ENCODE results near the gene COL9A3. TPM values are rescaled to one million over a fixed set of nuclear protein-coding genes. Genes with fewer than 3 reads are reported as not detected.

The COL9A3 gene
- total RNA-seq, 4 donors from 2014 or later: 8.8 to 29.9 (median 14.3) TPM

GRCh38 chr20:62811320-62811719 is 5.5 kb upstream of the COL9A3 start:
- peaks cover 0 to 79% of the 10 kb centered on the region in 2 donors for H3K36me3 ChIP-seq
- TF ChIP-seq POLR2A (IDR thresholded peaks at IDR 0.05) (no peak), EP300 (IDR thresholded peaks at IDR 0.05) (no peak), CTCF (IDR thresholded peaks at IDR 0.05) (no peak), POLR2AphosphoS5 (IDR thresholded peaks at IDR 0.05) (no peak)

GRCh38 chr20:62811720-62812119 is 5.1 kb upstream of the COL9A3 start:
- ATAC-seq: no peak
- WGBS, 2 donors (ENCODE audit: low coverage in 1 of 2): 60% methylated on average over 1 of the region's 10 CpGs; no CpG with 5 or more reads in 1 of the 2 donors
- no peak for TF ChIP-seq CTCF (IDR thresholded peaks at IDR 0.05)
- H3K4me3 ChIP-seq: no peak overlapping the region
- no peak overlapping the region for H3K27ac ChIP-seq
- H3K9me3 ChIP-seq: no peaks in the 10 kb centered on the region
- H3K4me1 ChIP-seq: peaks cover 0 to 42% (median 30%) of the 10 kb centered on the region in 3 donors
- peaks cover 26% of the 10 kb centered on the region for H3K27me3 ChIP-seq
- peaks cover 0 to 75% of the 10 kb centered on the region in 2 donors for H3K36me3 ChIP-seq

More at GRCh38 chr20:62811320-62811719, 5.5 kb upstream of the COL9A3 start:
- Histone ChIP-seq H3K27ac (no peak overlapping the region), H3K27me3 (peaks cover 22% of the 10 kb centered on the region), H3K4me1 (peaks cover 0 to 42% (median 31%) of the 10 kb centered on the region in 3 donors), H3K9me3 (no peaks in the 10 kb centered on the region), H3K4me3 (no peak overlapping the region)
- 70% methylated on average over 2 of the region's 21 CpGs; no CpG with 5 or more reads in 1 of the 2 donors for WGBS, 2 donors (ENCODE audit: low coverage in 1 of 2)
- no peak for ATAC-seq

GRCh38 chr20:62812181-62812906 is 4.5 kb upstream of the COL9A3 start:
- no peak for TF ChIP-seq POLR2AphosphoS5 (IDR thresholded peaks at IDR 0.05)
- TF ChIP-seq CTCF (IDR thresholded peaks at IDR 0.05): no peak
- TF ChIP-seq POLR2A (IDR thresholded peaks at IDR 0.05): no peak
- TF ChIP-seq EP300 (IDR thresholded peaks at IDR 0.05): no peak
- H3K27me3 ChIP-seq: peaks cover 32% of the 10 kb centered on the region
- H3K9me3 ChIP-seq: no peaks in the 10 kb centered on the region
- peaks cover 0 to 69% of the 10 kb centered on the region in 2 donors for H3K36me3 ChIP-seq
- ATAC-seq: no peak
- H3K4me1 ChIP-seq: peaks cover 0 to 42% (median 28%) of the 10 kb centered on the region in 3 donors
- 93% methylated on average over 3 of the region's 43 CpGs; no CpG with 5 or more reads in 1 of the 2 donors for WGBS, 2 donors (ENCODE audit: low coverage in 1 of 2)
- no peak overlapping the region for H3K27ac ChIP-seq
- no peak overlapping the region for H3K4me3 ChIP-seq

GRCh38 chr20:62812907-62813200 is 4.0 kb upstream of the COL9A3 start:
- Histone ChIP-seq H3K36me3 (peaks cover 0 to 64% of the 10 kb centered on the region in 2 donors), H3K4me1 (peaks cover 0 to 42% (median 27%) of the 10 kb centered on the region in 3 donors), H3K4me3 (no peak overlapping the region), H3K27ac (no peak overlapping the region), H3K9me3 (no peaks in the 10 kb centered on the region), H3K27me3 (peaks cover 37% of the 10 kb centered on the region)
- WGBS, 2 donors (ENCODE audit: low coverage in 1 of 2): 85% methylated on average over 7 of the region's 11 CpGs; no CpG with 5 or more reads in 1 of the 2 donors
- ATAC-seq: no peak
- no peak for TF ChIP-seq EP300 (IDR thresholded peaks at IDR 0.05)
- TF ChIP-seq CTCF (IDR thresholded peaks at IDR 0.05): no peak
- no peak for TF ChIP-seq POLR2A (IDR thresholded peaks at IDR 0.05)
- no peak for TF ChIP-seq POLR2AphosphoS5 (IDR thresholded peaks at IDR 0.05)

- Histone ChIP-seq H3K9me3 (no peaks in the 10 kb centered on the region), H3K36me3 (peaks cover 0 to 56% of the 10 kb centered on the region in 2 donors), H3K4me3 (no peak overlapping the region), H3K27me3 (peaks cover 44% of the 10 kb centered on the region), H3K27ac (no peak overlapping the region), H3K4me1 (peaks cover 0 to 42% (median 30%) of the 10 kb centered on the region in 3 donors)
- WGBS, 2 donors (ENCODE audit: low coverage in 1 of 2): 100% methylated on average over 3 of the region's 13 CpGs; no CpG with 5 or more reads in 1 of the 2 donors
- ATAC-seq: no peak
- TF ChIP-seq CTCF (IDR thresholded peaks at IDR 0.05): no peak
- TF ChIP-seq EP300 (IDR thresholded peaks at IDR 0.05): no peak
- TF ChIP-seq POLR2A (IDR thresholded peaks at IDR 0.05): no peak
- no peak for TF ChIP-seq POLR2AphosphoS5 (IDR thresholded peaks at IDR 0.05)
These were observed 3.3 kb upstream of the COL9A3 start for GRCh38 chr20:62813588-62813987.
